PC-9 (cell line): Measurements from ENCODE around the gene INSIG2. TPM values are rescaled to one million over a fixed set of nuclear protein-coding genes. Genes with fewer than 3 reads are reported as not detected.
A peak's percentile ranks its signal among the peaks of the same experiment; 100 is the strongest.

Experiments
- BruUV-seq: library from RNA; stranded (reverse); fragments of 400-500 nt; replicated peaks from 2 replicates; lab custom pipeline; 2021; lab: Mats Ljungman, UMichigan
- CTCF ChIA-PET: fragments of 300-600 bp; sonication (Branson Sonifier 250); formaldehyde crosslinking; loops from one replicate; lab custom pipeline; 2022; ENCODE audit warnings: antibody characterized with exemption; lab: Charles Lee
- POLR2A ChIA-PET: fragments of 300-600 bp; sonication (Branson Sonifier 250); formaldehyde crosslinking; loops from one replicate; lab custom pipeline; 2022; ENCODE audit warnings: antibody characterized with exemption; ENCODE audit not compliant: unreplicated experiment; lab: Charles Lee
- DNase-seq, 2 experiments: peaks; one replicate each; pipeline versions ENCODE4 v3.0.0 to v3.0.0-alpha.2; 2015 to 2022; ENCODE audit warnings: mixed read lengths in 1 of 2
- H2AFZ ChIP-seq: fragments of 200-600 bp; sonication (generic); 2 replicates; pipeline ENCODE4 v1.8.1; 2017; ENCODE audit warnings: antibody characterized with exemption
- H3F3A ChIP-seq: fragments of 200-600 bp; sonication (generic); 2 replicates; pipeline ENCODE4 v1.8.1; 2017; ENCODE audit warnings: antibody characterized with exemption, mild to moderate bottlenecking, low read depth; ENCODE audit not compliant: insufficient read depth
- H3K27ac ChIP-seq: fragments of 200-600 bp; sonication (generic); 2 replicates; pipeline ENCODE4 v1.6.1; 2016; ENCODE audit warnings: mixed run types
- H3K27me3 ChIP-seq: fragments of 200-600 bp; sonication (generic); 2 replicates; pipeline ENCODE4 v1.6.1; 2016; ENCODE audit warnings: low read depth, mixed run types; ENCODE audit not compliant: insufficient read depth
- H3K36me3 ChIP-seq: fragments of 200-600 bp; sonication (generic); 2 replicates; pipeline ENCODE4 v1.6.1; 2016; ENCODE audit warnings: low read depth, mixed run types
- H3K4me1 ChIP-seq: fragments of 200-600 bp; sonication (generic); replicated peaks from 2 replicates; pipeline ENCODE4 v1.6.1; 2016; ENCODE audit warnings: mixed run types; ENCODE audit not compliant: insufficient read depth
- H3K4me2 ChIP-seq: fragments of 200-600 bp; sonication (generic); 2 replicates; pipeline ENCODE4 v1.6.1; 2017; ENCODE audit warnings: mixed run types
- H3K4me3 ChIP-seq: fragments of 200-600 bp; sonication (generic); 2 replicates; pipeline ENCODE4 v1.6.1; 2016; ENCODE audit warnings: mixed run types
- H3K79me2 ChIP-seq: fragments of 200-600 bp; sonication (generic); 2 replicates; pipeline ENCODE4 v1.6.1; 2017; ENCODE audit warnings: low read depth, mixed run types
- H3K9me2 ChIP-seq: fragments of 200-600 bp; sonication (generic); 2 replicates; pipeline ENCODE4 v1.8.1; 2017; ENCODE audit warnings: mild to moderate bottlenecking; ENCODE audit not compliant: insufficient read depth
- H3K9me3 ChIP-seq: fragments of 200-600 bp; sonication (generic); 2 replicates; pipeline ENCODE4 v1.8.1; 2016; ENCODE audit warnings: low read depth; ENCODE audit not compliant: insufficient read depth
- H4K20me1 ChIP-seq: fragments of 200-600 bp; sonication (generic); 2 replicates; pipeline ENCODE4 v1.8.1; 2017; ENCODE audit not compliant: insufficient read depth
- EZH2 ChIP-seq: fragments of 200-600 bp; sonication (generic); IDR thresholded peaks from 2 replicates; pipeline ENCODE4 v1.8.0; 2017; ENCODE audit warnings: antibody characterized with exemption, low read depth
- intact Hi-C: fragments of 100-400 bp; cut with micrococcal nuclease; formaldehyde crosslinking; loops from one replicate; pipeline ENCODE4 v1.10.0; 2022; ENCODE audit not compliant: unreplicated experiment
- total RNA-seq: library from RNA; stranded (reverse); gene quantifications from 2 replicates; pipeline ENCODE4 v1.2.3, GENCODE V29; 2021
- TF ChIP-seq, protein P1 (sequence below): fragments of 200-600 bp; sonication (generic); conservative IDR thresholded peaks from 2 replicates; pipeline ENCODE4 v1.6.1; 2017; ENCODE audit warnings: mixed run types, antibody characterized with exemption, mild to moderate bottlenecking, moderate library complexity

INSIG2 gene
- total RNA-seq, 1 experiment from 2014 or later: 33.6 TPM

DNA sequence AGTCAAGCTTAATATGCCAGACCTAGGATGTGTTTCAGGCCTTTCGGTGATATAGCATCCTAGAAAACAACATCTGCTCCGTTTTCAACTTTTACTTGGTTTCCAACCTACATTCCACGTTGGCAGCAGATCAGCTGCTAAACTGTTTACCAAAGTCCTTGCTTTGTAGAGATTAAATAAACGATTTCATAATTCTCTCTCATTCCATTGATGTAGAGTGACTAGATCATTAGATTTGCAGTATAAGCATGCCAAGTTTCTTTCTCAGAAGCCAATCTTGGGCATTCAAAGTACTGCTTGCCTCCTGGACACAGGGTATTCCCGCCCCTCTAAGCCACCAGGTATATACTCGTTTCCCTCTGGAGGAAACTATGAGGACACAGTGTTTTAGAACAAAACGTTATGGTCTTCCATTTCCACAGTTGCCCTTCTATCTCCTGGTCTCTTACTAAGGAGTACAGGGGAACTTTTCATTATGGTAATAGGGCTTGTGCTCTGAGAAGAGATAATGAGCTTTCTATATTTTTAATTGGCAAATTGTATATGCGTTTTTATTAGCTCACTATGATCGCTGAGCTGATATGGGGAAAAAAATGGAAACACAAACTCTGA lies 10.5 kb upstream of the INSIG2 start:
- no peaks in the 10 kb centered on the region for H3K9me3 ChIP-seq
- no peaks in the 10 kb centered on the region for H3K27me3 ChIP-seq
- TF ChIP-seq, protein P1, sequence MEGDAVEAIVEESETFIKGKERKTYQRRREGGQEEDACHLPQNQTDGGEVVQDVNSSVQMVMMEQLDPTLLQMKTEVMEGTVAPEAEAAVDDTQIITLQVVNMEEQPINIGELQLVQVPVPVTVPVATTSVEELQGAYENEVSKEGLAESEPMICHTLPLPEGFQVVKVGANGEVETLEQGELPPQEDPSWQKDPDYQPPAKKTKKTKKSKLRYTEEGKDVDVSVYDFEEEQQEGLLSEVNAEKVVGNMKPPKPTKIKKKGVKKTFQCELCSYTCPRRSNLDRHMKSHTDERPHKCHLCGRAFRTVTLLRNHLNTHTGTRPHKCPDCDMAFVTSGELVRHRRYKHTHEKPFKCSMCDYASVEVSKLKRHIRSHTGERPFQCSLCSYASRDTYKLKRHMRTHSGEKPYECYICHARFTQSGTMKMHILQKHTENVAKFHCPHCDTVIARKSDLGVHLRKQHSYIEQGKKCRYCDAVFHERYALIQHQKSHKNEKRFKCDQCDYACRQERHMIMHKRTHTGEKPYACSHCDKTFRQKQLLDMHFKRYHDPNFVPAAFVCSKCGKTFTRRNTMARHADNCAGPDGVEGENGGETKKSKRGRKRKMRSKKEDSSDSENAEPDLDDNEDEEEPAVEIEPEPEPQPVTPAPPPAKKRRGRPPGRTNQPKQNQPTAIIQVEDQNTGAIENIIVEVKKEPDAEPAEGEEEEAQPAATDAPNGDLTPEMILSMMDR: no peak
- TF ChIP-seq EZH2: no peak
- H2AFZ ChIP-seq: peak overlapping the region; percentile 59
- H3K4me1 ChIP-seq: peaks cover 53% of the 10 kb centered on the region
- peak overlapping the region; percentile 69 for H3K4me2 ChIP-seq
- no peaks in the 10 kb centered on the region for H3K9me2 ChIP-seq
- no peaks in the 10 kb centered on the region for H3K36me3 ChIP-seq
- POLR2A ChIA-PET: interaction anchor here (0.5 to 1.4 kb wide), 2 partner anchors 11 to 45 kb away, joined by 4 to 6 read pairs; partner anchors contain the start of gene INSIG2
- H4K20me1 ChIP-seq: no peaks in the 10 kb centered on the region
- peak overlapping the region; percentile 2; the same call in 1 of the 2 replicates for H3K4me3 ChIP-seq
- H3K27ac ChIP-seq: peak overlapping the region; percentile 95
- H3F3A ChIP-seq: peaks cover 44% of the 10 kb centered on the region
- peak; percentile 12 to 96 for DNase-seq
- no TSS peak for BruUV-seq
- CTCF ChIA-PET: interaction anchor here (1.5 to 2.6 kb wide), 2 partner anchors 12 to 31 kb away, joined by 9 to 12 read pairs; no protein-coding TSS in a partner anchor
- no peaks in the 10 kb centered on the region for H3K79me2 ChIP-seq
- intact Hi-C loops: loop anchor here (1.0 to 2.0 kb wide), 2 partner anchors 31 to 46 kb away; no protein-coding TSS in a partner anchor

DNA sequence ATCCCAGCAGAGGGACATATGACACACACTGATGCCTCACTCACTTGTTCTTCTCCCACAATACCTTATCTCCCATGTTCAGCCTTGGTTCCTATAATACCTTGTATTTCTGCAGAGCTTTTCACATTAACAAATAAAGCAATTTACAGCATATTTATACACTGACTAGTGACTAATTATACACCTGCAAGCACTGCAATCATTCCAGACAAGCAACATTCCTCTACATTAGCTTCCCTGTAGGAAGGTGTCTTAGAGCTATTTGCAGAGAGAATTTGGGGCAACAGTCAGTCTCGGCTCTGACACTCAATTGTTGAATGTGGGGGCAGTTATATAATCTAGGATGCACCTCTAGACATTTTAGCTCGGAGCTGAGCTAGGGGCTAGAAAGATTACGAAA lies 9.5 kb upstream of the INSIG2 start:
- intact Hi-C loops: loop anchor here (1.0 to 2.0 kb wide), 3 partner anchors 10 to 45 kb away; partner anchors contain the start of gene INSIG2
- Histone ChIP-seq H3K4me2 (peak overlapping the region; percentile 69), H3K9me2 (no peaks in the 10 kb centered on the region), H3K79me2 (no peaks in the 10 kb centered on the region), H2AFZ (peak overlapping the region; percentile 19; the same call in 1 of the 2 replicates), H3K27me3 (no peaks in the 10 kb centered on the region), H4K20me1 (no peaks in the 10 kb centered on the region), H3K9me3 (no peaks in the 10 kb centered on the region), H3F3A (peaks cover 44% of the 10 kb centered on the region), H3K4me1 (peaks cover 62% of the 10 kb centered on the region), H3K27ac (peak overlapping the region; percentile 95), H3K36me3 (no peaks in the 10 kb centered on the region), H3K4me3 (peak overlapping the region; percentile 30; the same call in 1 of the 2 replicates)
- CTCF ChIA-PET: interaction anchor here (0.6 to 2.6 kb wide), 4 partner anchors 11 to 45 kb away, joined by 4 to 12 read pairs (median 6); no protein-coding TSS in a partner anchor
- DNase-seq: peak; percentile 46 to 100
- POLR2A ChIA-PET: interaction anchor here (0.5 to 1.4 kb wide), 5 partner anchors 10 to 132 kb away, joined by 3 to 8 read pairs (median 6); partner anchors contain the start of genes CCDC93 and INSIG2
- TF ChIP-seq, protein P1: no peak
- no peak for TF ChIP-seq EZH2
- BruUV-seq: no TSS peak

DNA sequence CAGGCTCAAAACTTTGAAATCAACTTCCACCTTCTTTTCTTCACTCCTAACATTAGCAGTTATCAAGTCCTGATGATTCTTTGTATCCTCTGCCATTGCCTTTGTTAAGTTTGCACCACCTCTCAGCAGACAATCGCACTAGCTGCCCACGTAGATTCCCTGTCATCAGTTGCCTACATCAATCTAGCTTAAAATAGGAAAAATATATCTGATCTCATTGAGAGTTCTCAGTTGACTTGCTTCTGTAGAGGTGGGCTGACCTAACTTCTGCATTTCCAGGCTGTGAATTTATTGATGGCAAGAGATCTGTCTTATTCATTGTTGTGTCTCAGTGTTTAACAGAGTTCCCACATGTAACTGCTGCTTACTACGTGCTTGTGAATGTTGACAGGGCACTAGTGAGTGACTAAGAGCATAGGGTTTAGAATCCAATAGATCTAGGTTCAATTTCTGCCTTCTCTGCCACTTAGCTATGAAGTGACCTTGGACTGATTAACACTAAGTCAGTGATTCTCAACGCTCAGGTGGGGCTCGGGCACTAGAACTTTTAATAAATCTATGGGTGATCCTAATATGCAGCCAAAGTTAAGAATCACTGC lies 3.7 kb upstream of the INSIG2 start:
- Histone ChIP-seq H3K27ac (peak overlapping the region; percentile 84), H3K4me2 (peak overlapping the region; percentile 88), H3K9me2 (no peaks in the 10 kb centered on the region), H3K36me3 (no peaks in the 10 kb centered on the region), H3K4me3 (no peak overlapping the region), H4K20me1 (no peaks in the 10 kb centered on the region), H3K4me1 (peaks cover 69% of the 10 kb centered on the region), H3K9me3 (no peaks in the 10 kb centered on the region; the same call in 1 of the 2 replicates), H2AFZ (no peak overlapping the region), H3K79me2 (peaks cover 13% of the 10 kb centered on the region), H3F3A (peaks cover 51% of the 10 kb centered on the region), H3K27me3 (no peaks in the 10 kb centered on the region)
- peak in 1 of 2 experiments; percentile 74 for DNase-seq
- BruUV-seq: no TSS peak
- ChIA-PET POLR2A (no interaction called here), CTCF (interaction anchor here (0.8 to 2.1 kb wide), 2 partner anchors 37 to 38 kb away, joined by 3 to 6 read pairs; no protein-coding TSS in a partner anchor)
- intact Hi-C loops: no loop called here
- TF ChIP-seq EZH2: no peak
- TF ChIP-seq, protein P1: no peak
